GM21717 (cell line): Measurements from ENCODE around the gene LRRC7.
A peak's percentile ranks its signal among the peaks of the same experiment; 100 is the strongest.
"Not testable (repeated sequence)": the region's sequence is repeated elsewhere in the genome, so short reads cannot be mapped to it uniquely, and the experiment has no call there.

ENCODE experiments used
- ATAC-seq: cut with Tn5 transposase; IDR thresholded peaks from one replicate; pipeline ENCODE4 v1.9.1; 2021; ENCODE audit warnings: mild to moderate bottlenecking, moderate library complexity; ENCODE audit not compliant: unreplicated experiment

Gene LRRC7

DNA sequence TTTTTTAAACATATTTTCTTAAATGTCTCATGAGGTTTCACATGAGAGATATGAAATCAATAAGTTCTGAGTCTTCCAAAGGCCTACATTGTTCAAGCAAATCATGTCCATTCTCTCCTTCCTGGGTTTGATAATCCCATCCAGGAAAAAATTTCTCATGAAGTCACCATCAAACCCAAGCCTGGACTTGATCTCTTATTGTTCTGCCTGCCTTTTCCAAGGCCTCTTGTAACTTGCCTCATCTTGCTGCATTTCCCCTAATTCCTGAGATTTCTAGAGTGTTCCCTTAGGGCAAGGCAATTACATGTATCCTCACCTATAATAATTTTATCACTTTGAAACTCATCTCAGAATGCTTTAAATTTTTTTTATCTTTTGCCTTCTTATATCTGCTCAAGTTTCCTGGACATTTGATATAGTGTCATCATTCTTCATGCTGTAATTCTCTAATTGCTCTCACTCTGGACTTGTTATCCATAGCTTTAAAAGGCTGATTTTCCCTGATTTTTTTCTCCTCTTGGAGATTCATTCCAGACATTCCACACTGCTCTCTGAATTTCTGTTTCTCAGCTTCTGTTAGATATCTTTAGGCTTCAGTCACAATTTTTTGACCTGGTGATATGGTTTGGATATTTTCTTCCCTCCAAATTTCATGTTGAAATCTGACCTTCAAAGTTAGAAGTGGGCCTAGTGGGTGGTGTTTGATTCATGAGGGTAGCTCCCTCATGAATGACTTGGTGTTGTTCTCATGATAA lies 126.4 kb downstream of the LRRC7 start:
- no peak for ATAC-seq

DNA sequence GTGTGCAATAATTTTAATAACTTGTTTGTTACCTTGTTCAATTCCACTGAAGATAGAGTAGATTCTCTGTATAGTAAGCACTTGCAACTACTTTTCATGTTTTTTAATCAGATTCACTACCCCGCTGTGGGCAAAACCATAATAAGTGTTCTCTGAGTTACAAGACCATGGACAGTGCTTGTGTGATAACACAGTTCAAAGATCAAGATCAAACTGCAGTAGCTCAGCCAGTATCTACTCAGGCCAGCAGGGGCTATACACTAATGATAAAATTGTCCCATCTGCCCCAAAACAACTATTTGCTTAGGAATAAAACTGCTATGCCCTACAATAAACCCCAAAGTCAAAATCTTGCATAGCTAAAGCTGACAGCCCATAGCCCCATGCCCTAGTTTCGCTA lies 129.6 kb downstream of the LRRC7 start:
- no peak for ATAC-seq

DNA sequence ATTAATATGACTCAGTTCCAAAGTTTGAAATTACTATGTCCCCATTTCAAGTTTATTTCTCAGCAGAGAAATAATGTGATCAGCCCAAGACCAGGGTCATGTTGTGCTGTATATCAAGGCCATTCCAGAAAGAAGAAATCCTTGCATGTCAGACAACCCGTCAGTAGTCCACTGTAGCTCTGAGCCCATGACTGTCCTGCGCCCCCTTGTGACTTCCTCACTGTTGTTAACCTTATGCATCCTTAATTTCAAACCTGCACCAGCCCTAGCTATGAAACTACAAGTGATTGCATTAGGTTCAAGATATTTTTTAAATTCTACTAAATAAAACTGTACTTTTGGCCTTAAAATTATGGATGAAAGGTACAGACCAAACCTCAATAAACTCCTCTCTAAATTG lies 133.0 kb downstream of the LRRC7 start:
- ATAC-seq: no peak

DNA sequence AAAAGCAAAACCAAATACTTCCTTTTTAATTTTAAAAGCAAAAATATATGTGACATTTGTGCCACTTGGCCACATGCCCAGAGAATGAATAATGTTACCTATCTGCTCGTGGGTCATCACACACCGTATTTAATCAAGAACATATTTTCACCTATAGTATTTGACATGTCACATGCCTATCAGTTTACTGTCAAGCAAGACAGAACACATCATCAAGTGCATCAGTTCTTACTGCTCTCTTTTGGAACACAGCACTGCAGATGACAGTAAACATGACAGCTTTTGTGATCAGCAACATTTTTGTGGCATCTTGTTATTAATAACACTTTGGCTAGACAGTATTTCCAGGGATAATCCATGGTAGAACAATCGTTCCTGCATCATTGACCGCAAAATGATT lies 134.4 kb downstream of the LRRC7 start:
- no peak for ATAC-seq

DNA sequence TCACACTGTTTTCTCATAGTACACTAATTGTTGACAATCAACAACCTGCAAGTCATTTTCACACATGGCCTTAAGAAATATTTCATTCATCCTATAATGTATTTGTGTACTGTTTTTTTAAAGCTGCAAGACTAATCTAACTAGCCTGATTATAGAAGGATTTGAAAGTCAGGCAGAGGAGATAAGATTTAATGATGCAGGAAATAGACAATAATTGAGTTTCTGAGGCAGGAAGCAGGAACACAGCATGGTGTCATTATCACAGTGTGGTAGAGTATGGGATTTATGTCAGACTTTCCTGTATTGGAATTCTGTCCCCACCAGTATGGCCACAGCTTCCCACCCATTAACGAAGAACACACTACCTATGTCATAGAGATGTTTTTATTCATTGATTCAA lies 138.8 kb downstream of the LRRC7 start:
- no peak for ATAC-seq

DNA sequence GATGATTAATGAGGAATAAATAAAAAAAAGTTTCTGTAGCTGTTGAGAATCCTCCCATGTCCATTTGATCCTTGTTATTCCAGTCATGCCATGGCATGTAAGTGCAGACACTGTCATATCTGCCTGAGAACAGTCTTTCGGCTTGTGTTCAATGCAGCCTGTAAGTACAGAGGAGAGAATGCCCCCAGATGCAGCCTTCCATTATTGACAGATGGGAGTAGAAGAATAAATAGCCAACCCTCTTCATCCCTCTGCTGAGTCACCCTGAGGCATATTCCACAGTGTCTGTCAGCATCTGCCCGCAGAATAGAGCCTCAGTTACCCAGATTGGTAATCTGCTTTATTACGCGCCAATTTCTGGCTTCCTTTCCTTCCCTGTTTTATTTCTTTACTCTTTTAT lies 139.4 kb downstream of the LRRC7 start:
- ATAC-seq: no peak

DNA sequence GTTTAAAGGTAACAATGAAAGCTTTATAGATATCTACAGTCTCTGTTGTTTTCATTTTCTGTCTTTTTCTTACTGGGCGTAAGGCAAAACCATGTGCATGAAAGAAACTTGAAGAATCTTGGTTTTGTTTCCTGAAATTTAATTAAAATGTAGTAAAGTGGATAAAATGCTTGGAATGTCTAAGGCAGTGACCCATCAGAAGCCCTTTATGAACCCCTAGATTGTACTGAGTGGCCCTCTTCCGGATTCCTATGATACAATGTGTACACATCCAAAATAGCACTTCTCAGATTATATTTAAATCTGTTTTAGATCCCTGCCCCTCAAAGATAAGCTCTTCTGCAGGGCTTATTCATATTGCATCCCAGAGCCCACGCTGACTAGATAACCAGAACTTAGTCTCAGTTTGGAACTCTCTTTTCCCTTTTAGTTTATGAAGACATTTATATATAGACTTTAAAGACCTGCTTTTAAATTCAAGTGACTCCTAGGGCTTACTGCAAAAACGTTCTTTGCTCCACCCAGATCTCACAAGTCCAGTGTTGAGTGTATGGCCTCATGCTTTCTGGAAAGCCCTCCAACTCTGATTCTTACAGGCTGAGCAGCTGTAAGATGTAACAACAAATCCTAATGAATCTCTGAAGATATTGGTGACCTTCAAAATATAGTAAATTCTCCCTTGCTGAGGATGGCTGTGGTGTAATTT lies 142.9 kb downstream of the LRRC7 start:
- ATAC-seq: no peak

DNA sequence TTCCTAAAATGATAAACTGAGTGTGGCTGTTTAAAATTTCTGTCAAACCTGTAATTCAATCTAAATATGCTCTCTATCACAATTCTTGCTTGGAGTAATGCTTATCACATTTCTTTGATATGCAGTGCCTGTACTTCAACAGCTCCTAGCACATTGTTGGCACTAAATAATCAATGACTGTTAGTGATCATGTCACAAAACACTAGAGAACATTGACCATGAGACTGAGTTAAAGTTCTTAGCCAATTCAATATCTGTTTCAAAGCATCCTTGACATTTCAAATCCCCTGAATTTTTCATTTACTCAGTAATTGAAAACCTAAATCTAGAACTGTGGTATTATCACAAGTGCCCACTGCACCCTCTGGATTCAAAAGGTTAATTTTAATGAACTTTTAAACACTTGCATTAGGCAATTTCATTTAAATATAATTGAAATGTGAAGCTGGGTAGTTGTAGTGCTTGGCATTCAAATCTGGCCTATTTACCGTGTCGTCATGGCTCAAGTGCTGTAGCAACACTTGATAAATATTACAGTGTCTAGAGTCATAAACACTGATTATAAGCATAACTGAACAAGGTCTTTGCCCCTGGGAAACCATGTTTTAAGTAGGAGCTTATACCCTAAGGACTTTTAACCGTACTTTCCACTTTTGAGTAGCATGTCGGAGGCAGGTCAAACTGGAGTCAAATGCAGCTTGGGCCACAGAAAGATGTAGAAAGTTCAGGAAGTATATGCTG lies 143.6 kb downstream of the LRRC7 start:
- no peak for ATAC-seq

DNA sequence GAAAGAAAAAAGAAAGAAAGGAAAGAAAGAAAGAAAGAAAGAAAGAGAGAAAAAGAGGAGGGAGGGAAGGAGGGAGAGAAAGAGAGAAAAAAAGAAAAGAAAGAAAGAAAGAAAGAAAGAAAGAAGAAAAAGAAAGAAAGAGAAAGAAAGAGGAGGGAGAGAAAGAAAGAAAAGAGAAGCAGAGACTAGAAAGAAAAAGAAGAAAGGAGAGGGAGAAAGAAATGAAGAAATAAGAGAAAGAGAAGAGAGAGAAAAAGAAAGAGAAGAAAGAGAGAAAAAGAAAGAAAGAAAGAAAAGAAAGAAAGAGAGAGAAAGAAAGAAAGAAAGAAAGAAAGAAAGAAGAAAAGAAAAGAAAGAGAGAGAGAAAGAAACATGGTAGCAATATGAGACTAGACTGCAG lies 150.1 kb downstream of the LRRC7 start:
- ATAC-seq: not testable (repeated sequence)

DNA sequence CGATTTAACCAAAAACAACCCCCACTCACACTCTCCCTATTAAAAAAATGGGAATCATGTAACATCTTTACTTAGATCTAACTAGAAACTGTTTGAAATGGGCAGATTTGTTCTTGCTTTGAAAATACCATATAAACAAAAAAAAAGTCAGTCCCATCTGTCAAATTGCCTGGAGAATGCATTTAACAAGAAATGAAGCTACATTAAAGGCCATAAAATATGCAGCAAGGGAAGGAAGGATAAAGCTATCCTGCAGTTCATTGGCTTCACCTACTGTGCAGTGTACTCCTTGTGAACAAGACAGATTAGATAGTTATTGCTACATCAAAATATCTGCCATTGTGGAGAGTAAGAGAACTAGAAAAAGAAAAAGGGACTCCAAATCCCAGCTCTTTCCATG lies 160.5 kb downstream of the LRRC7 start:
- ATAC-seq: no peak

DNA sequence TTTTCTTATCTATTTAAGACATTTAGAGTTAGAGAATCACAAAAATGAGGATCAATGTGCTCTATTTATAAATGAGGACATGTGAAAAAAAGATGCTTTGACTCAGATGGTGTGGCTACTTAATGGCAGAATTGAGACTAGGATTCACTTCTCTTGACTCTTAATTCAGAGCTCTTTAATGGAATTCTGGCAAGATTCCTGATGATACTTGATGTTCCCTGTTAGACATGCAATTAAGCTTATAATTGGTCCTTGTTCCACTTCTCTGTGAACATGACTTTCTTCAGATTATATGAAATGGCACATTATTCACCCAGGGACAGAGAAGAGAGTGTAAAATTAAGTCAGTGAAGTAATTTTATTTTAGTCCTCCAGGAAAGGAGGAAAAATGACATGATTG lies 165.3 kb downstream of the LRRC7 start:
- ATAC-seq: no peak

DNA sequence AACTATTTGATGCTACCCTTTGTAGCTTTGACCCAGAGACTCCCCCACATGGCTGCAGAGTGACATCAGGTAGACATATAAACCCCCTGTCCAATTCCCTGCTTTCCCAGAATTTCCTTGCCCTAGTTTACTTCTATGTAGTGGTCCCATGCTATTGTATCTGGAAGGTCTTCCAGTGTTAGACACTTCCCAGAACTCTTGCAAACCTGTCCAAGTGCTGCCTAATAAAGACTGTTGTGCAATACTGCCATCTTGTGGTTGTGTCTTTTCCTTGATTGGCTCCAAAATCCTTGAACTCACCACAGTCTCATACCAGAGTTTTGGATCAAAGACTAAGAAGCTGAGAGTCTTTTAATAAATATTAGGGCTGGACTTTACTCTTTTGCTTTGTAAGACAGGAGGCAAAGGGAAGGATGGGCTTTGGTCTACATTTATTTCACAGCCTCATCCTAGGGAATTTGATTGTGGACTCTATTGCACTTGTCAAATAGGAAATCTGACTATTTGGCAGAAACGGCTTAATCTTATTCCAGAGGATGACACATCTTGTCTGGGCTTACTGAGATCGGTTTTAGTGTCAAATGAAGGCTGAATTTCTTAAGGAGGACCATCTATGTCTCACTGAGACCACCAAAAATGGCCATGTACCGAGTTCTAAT lies 169.9 kb downstream of the LRRC7 start:
- ATAC-seq: peak; percentile 81

DNA sequence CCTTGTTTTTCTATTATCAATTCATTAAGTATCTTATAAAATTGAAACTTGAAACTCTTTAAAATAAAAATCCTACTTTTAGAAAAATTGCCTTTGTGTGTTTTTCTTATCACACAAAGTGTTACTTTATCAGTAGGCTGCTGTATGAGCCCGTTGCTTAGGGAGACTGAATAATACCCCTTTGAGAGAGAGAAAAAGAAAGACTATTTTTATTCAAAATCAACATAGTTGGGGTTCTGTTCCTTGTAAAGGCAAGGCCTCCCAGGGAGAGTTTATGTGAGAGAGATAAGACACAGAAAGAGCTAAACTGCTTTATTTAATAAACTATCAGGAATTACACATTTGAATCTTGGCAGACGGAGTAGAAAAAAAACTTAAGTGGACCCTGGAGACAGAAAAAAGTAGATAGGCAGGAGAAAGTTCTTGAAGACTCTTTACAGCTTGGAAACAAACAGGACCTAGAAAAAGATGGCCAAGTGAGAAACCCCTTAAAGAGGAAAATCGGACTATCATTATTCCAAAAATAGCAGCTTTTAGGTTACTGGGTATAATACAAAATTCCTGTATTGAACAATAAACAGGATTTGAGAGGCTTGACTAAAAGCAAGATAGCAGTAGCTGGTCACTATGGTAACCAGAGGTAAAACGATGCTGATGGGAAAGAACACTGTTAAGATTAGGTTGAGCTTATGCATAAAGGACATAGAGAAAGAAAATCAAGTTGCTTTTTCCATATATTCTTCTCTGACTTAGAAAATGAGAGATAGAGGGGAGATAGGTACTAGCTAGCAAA lies 170.9 kb downstream of the LRRC7 start:
- ATAC-seq: no peak

DNA sequence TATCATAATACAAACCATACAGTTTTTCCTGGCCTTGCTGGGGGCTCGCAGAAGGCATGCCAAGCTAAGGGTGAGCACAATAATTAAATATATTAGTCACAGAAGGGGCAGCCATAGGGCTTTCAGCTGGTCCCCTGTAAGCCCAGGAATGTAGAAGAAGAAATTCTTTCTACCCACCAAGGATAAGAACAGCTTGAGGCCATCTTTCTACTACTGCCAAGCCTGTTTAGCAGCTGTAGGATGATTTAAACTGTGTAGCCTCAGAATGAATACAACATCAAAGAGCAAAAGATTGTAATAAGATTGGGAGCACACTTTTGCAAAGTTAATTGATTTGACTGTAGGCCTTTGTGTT lies 171.5 kb downstream of the LRRC7 start:
- no peak for ATAC-seq

DNA sequence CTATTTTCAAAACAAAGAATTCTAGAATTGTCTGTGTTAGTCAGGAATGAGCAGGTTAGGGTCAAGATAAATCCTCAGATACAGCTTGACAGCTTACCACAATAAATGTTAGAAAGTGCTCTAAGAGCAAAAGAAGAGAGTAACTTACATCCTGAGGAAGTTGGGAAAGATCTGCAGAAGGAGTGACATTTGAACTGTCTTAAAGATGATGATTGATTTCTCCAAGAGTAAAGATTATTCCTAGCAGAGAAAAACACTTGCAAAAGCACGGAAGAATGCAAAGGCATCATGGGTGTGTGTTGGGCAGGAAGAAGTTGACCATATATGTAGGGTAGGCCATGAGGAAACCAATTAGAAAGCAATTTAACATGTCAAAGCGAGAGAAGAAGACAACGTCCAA lies 175.4 kb downstream of the LRRC7 start:
- ATAC-seq: no peak

DNA sequence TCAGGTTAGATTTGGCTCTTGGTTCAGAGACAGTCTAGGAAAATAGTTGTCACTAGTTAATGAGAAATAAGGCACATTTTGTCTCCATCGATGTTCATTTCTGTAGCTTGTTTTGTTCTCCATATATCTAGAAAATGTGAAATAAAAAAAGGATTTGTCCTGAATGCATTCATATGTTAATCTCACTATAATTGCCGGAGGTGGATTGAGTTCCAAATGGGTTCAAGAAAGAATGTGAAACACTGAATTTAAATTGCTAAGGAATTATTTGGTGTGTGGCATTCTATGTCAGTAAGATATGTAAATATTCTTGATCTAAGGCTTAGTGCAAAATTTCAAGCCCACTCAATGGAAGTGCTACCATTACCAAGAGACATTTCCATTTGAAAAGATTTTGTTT lies 176.7 kb downstream of the LRRC7 start:
- no peak for ATAC-seq

DNA sequence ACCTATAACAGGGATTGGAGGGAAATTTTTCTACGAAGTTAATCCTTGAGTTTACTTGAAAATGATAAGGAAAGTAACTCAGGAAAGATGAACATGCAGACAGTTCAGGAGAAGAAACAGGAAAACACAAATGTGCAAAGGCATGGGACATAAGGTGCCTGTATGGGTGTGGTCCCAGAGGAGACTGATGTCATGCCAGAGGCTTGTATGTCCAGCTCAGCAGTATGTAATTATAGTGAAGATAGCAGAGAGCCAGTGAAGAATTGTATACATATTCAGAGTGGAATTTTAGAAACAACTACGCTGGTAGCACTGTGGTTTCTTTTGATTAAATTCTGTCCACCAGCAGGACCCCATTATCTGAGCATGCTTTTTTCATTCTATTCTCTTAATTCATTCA lies 179.5 kb downstream of the LRRC7 start:
- ATAC-seq: no peak

DNA sequence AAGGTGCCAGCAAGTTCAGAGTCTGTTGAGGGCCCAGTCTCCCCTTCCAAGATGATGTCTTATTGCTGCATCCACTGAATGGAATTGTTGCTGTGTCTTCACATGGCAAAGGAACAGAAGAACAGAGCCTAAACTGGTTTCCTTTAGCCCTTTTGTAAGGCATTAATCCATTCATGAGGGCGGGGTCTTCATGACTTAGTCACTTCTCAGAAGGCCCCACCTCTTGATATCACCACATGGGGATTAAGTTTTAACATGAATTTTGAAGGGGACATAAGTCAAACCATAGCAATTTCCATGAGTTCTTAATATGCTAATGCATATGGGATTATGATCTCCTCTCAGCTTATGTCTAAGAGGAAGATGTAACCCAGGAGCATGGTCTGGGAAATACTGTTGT lies 182.9 kb downstream of the LRRC7 start:
- no peak for ATAC-seq

DNA sequence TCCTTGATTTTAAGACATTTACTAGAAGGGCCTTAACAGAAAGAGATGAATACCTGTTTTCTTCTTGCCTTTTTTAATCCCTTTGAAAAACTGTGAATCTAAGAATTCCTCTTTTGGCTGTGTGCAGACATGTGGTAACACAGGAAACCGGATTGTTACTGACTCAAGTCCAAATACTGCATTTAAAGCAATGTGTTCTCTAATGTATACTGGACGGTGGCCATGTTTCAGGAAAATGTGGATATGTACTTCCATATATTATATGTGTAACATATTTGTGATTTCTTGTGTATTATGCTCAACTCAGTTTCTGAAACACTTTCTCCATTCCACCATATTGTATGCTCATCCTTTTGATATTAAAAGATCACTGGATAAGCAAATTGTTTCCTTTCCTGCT lies 185.1 kb downstream of the LRRC7 start:
- ATAC-seq: no peak

DNA sequence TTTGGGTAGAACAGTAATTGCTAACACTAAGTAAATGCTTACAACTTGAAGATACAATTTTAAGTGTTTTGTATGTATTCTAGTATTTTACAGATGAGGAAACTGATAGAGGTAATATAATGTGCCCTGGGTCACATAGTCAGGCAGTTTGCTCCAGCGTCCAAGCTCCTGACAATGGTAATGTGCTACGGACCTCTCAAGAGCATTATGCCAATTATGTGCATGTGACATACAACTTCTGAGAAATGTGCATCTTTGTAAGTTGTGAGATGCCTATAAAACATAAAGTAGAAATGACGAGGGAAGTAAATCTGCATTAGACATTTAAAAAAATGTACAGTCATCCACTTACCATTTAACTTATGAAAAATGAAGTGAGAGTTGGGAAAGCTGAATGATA lies 186.8 kb downstream of the LRRC7 start:
- ATAC-seq: no peak

DNA sequence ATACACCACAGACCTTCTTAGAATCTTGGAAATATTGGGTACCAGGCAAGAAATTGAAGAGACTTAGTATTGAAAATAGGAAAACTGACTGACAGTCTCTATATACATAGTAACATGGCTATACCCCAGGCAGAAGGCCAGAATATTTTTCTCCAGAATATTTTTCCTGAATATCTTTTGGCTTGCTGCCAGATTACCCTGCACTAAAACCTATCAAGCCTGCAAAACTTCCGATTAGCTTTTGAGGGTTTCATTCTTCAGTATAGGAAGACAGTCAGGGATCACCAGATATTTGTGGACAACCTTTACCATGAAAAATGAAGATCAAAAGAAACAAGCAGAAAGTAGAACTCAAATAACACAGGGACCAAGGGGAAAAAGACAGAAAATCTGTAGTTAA lies 187.9 kb downstream of the LRRC7 start:
- no peak for ATAC-seq
